Vagina (tissue), 2 donors: ENCODE data around the gene SGCA. TPM values are rescaled to one million over a fixed set of nuclear protein-coding genes. Genes with fewer than 3 reads are reported as not detected.
A peak's percentile ranks its signal among the peaks of the same experiment; 100 is the strongest.

Source experiments
- DNase-seq, 2 donors: peaks; one replicate each; pipeline ENCODE4 v3.0.0-alpha.2; 2017; ENCODE audit errors: extremely low spot score in 2 of 2
- H3K27ac ChIP-seq: fragments of 200-600 bp; sonication (generic); one replicate; pipeline ENCODE4 v1.5.1; 2019
- H3K27me3 ChIP-seq: fragments of 200-600 bp; sonication (generic); one replicate; pipeline ENCODE4 v1.5.1; 2019
- H3K36me3 ChIP-seq, 2 donors: fragments of 200-600 bp; sonication (generic); one replicate each; pipeline ENCODE4 v1.5.1; 2017 to 2019
- H3K4me1 ChIP-seq: fragments of 200-600 bp; sonication (generic); one replicate; pipeline ENCODE4 v1.5.1; 2019
- H3K4me3 ChIP-seq, 2 donors: fragments of 200-600 bp; sonication (generic); 1 replicate in 1 of 2; 2 replicates in 1 of 2; pipeline ENCODE4 v1.5.1; 2016 to 2019
- H3K9me3 ChIP-seq: fragments of 200-600 bp; sonication (generic); one replicate; pipeline ENCODE4 v1.5.1; 2019
- CTCF ChIP-seq, 3 experiments: fragments of 450-650 bp in 2 of 3; fragments of 200-600 bp in 1 of 3; sonication (generic) in 1 of 3; IDR thresholded peaks; one replicate each; pipeline ENCODE4 v1.5.1; 2017 to 2019; ENCODE audit warnings: antibody characterized with exemption in 3 of 3, mild to moderate bottlenecking in 2 of 3, moderate library complexity in 2 of 3
- POLR2A ChIP-seq, 2 donors: fragments of 450-650 bp; IDR thresholded peaks; one replicate each; pipeline ENCODE4 v1.6.1; 2017; ENCODE audit warnings: antibody characterized with exemption in 2 of 2, mild to moderate bottlenecking in 2 of 2, moderate library complexity in 2 of 2
- POLR2AphosphoS5 ChIP-seq, 2 donors: sonication (generic); formaldehyde crosslinking; IDR thresholded peaks; one replicate each; pipeline ENCODE4 v1.9.0; 2017; ENCODE audit warnings: antibody characterized with exemption in 2 of 2, mild to moderate bottlenecking in 2 of 2, low read depth in 1 of 2; ENCODE audit not compliant: insufficient read depth in 1 of 2
- intact Hi-C: fragments of 100-400 bp; cut with DNase I; formaldehyde crosslinking; loops from one replicate; pipeline ENCODE4 v1.15.1; 2023
- total RNA-seq: library from RNA; depleted of rRNA; stranded (reverse); fragments of >200 nt; gene quantifications from one replicate; pipeline ENCODE4 v1.2.3, GENCODE V29; 2016

Gene SGCA
- total RNA-seq, 1 donor from 2014 or later: 2.2 TPM

- no peaks in the 10 kb centered on the region for H3K9me3 ChIP-seq
- TF ChIP-seq POLR2AphosphoS5 (IDR thresholded peaks at IDR 0.05; ENCODE audit: insufficient read depth in 1 of 2, low read depth in 1 of 2) (no peak), POLR2A (IDR thresholded peaks at IDR 0.05) (no peak)
- DNase-seq: no peak
- peaks cover 61% of the 10 kb centered on the region for H3K4me1 ChIP-seq
- peaks cover 0 to 21% of the 10 kb centered on the region in 2 donors for H3K36me3 ChIP-seq
- H3K27ac ChIP-seq: peak overlapping the region; percentile 97
- no peak overlapping the region for H3K4me3 ChIP-seq
- intact Hi-C loops: no loop called here
- H3K27me3 ChIP-seq: no peaks in the 10 kb centered on the region
Measured at GRCh38 chr17:50183421-50183994, 17.7 kb downstream of the SGCA start.

GRCh38 chr17:50184064-50184463 lies 18.3 kb downstream of the SGCA start:
- intact Hi-C loops: no loop called here
- Histone ChIP-seq H3K27ac (peak overlapping the region; percentile 97), H3K9me3 (no peaks in the 10 kb centered on the region), H3K36me3 (peaks cover 0 to 22% of the 10 kb centered on the region in 2 donors), H3K4me1 (peaks cover 62% of the 10 kb centered on the region), H3K4me3 (no peak overlapping the region), H3K27me3 (no peaks in the 10 kb centered on the region)
- DNase-seq: no peak
- TF ChIP-seq CTCF (IDR thresholded peaks at IDR 0.05) (no peak), POLR2AphosphoS5 (IDR thresholded peaks at IDR 0.05; ENCODE audit: insufficient read depth in 1 of 2, low read depth in 1 of 2) (no peak), POLR2A (IDR thresholded peaks at IDR 0.05) (no peak)

GRCh38 chr17:50184611-50185398 lies 19.0 kb downstream of the SGCA start:
- Histone ChIP-seq H3K4me3 (no peak overlapping the region), H3K27me3 (no peaks in the 10 kb centered on the region), H3K36me3 (peaks cover 0 to 30% of the 10 kb centered on the region in 2 donors), H3K9me3 (no peaks in the 10 kb centered on the region), H3K27ac (peak overlapping the region; percentile 97), H3K4me1 (peaks cover 70% of the 10 kb centered on the region)
- intact Hi-C loops: no loop called here
- DNase-seq: no peak
- TF ChIP-seq POLR2AphosphoS5 (IDR thresholded peaks at IDR 0.05; ENCODE audit: insufficient read depth in 1 of 2, low read depth in 1 of 2): peak in 1 of 2 donors; percentile 75
- TF ChIP-seq CTCF (IDR thresholded peaks at IDR 0.05): no peak

- peaks cover 0 to 40% of the 10 kb centered on the region in 2 donors for H3K36me3 ChIP-seq
- intact Hi-C loops: no loop called here
- no peaks in the 10 kb centered on the region for H3K27me3 ChIP-seq
- H3K4me1 ChIP-seq: peaks cover 79% of the 10 kb centered on the region
- TF ChIP-seq CTCF (IDR thresholded peaks at IDR 0.05) (no peak), POLR2AphosphoS5 (IDR thresholded peaks at IDR 0.05; ENCODE audit: insufficient read depth in 1 of 2, low read depth in 1 of 2) (peak in 1 of 2 donors; percentile 44), POLR2A (IDR thresholded peaks at IDR 0.05) (no peak)
- H3K9me3 ChIP-seq: no peaks in the 10 kb centered on the region
- no peak for DNase-seq
- peak overlapping the region; percentile 97 for H3K27ac ChIP-seq
- H3K4me3 ChIP-seq: no peak overlapping the region
Measured at GRCh38 chr17:50185631-50186471, 20.0 kb downstream of the SGCA start.

GRCh38 chr17:50186661-50187393 lies 21.0 kb downstream of the SGCA start:
- Histone ChIP-seq H3K4me1 (peaks cover 81% of the 10 kb centered on the region), H3K9me3 (no peaks in the 10 kb centered on the region), H3K36me3 (peaks cover 0 to 47% of the 10 kb centered on the region in 2 donors), H3K27ac (peak overlapping the region; percentile 97), H3K27me3 (no peaks in the 10 kb centered on the region), H3K4me3 (no peak overlapping the region)
- no peak for DNase-seq
- TF ChIP-seq CTCF (IDR thresholded peaks at IDR 0.05): no peak
- no peak for TF ChIP-seq POLR2AphosphoS5 (IDR thresholded peaks at IDR 0.05; ENCODE audit: insufficient read depth in 1 of 2, low read depth in 1 of 2)
- no peak for TF ChIP-seq POLR2A (IDR thresholded peaks at IDR 0.05)
- intact Hi-C loops: no loop called here
